Amygdala (tissue), 56 donors: ENCODE measurements around the gene RBMS3.

Experiments
- DNase-seq, 56 donors: peaks; one replicate each; lab custom pipeline; 2025; lab: John Stamatoyannopoulos, UW

RBMS3 gene

DNA sequence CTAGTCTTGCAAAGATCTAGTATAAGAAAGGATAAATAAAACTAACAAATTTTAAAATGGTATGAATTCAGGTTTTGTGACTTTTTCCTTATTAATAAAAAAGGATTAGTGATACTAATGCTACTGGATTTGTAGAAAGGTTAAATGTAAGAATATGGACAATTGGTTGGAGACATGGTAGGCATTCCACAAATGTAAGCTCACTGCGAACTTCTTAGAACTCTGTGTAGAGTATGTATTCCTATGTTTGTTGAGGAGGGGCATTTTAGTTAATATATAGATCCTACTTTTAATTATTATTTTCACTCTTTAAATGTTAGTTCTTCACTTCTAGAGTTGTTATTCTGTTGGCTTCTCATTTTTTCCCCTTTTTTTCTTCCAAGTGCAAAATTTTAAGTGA lies 414.3 kb downstream of the RBMS3 start:
- no peak for DNase-seq

DNA sequence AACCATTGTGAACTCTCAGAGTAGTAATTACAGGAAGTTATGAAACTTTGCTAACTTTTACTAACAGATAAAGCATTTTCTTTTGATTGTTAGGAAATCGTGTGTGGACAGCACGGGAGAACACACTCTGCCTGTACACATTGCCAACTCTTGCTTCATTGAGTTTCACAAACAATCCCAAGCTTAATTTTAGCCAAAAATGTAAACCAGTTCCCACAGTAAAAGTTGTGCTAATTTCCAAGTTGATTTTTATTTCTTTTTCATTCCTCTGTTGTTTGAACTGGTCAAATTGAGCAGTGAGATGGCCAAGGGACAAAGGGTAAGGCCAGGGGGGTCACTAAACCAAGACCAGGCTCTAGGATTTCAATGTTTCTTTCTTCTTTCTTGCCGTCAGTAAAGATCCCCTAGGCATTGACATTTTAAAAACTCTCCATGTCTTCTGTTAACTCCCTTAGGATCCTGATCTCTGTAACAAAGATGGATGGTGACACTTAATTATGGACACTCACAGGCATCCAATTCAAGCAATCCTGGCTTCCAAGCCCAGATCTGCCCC lies 414.9 kb downstream of the RBMS3 start:
- no peak for DNase-seq

DNA sequence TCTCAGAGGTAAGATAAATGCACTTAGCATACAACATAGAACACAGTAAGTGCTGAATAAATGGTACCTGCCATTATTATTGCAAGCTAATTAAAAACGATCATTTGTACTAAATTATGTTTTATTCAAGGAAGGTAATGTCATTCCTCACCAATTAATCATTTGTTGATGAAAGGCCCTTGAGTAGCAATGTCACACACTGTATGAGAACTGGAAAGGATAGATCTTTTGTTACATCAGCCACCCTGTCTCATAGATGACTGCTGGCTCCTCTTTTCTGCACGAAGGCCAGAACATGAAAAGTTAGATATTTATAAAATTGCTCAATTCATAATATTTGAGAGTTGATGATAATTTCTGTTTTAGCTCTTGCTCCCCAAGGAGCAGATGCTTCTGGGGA lies 415.4 kb downstream of the RBMS3 start:
- no peak for DNase-seq

- DNase-seq, result no peak
Observed at GRCh38 chr3:29697989-29698388, 417.1 kb downstream of the RBMS3 start.

DNA sequence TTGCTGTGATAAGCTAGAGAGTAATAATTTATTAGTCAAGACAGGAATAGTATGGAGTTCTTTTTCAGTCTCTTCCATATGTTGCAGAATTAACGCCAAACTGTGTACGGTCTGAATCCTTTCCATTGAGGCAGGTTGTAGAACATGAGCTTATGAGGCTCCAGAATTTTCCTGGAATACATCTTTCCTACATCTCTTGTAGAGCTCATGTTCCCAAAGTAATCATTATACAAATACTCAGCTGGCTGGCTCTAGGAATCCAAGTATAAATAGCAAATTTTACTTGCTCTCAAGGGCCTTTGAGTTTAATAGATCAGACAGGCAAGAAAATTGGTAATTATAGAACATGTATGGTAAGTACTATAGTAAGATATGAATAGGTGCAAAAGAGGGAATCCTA lies 419.4 kb downstream of the RBMS3 start:
- DNase-seq, result no peak

- DNase-seq, result no peak
Observed at GRCh38 chr3:29701326-29701983, 420.6 kb downstream of the RBMS3 start.

DNA sequence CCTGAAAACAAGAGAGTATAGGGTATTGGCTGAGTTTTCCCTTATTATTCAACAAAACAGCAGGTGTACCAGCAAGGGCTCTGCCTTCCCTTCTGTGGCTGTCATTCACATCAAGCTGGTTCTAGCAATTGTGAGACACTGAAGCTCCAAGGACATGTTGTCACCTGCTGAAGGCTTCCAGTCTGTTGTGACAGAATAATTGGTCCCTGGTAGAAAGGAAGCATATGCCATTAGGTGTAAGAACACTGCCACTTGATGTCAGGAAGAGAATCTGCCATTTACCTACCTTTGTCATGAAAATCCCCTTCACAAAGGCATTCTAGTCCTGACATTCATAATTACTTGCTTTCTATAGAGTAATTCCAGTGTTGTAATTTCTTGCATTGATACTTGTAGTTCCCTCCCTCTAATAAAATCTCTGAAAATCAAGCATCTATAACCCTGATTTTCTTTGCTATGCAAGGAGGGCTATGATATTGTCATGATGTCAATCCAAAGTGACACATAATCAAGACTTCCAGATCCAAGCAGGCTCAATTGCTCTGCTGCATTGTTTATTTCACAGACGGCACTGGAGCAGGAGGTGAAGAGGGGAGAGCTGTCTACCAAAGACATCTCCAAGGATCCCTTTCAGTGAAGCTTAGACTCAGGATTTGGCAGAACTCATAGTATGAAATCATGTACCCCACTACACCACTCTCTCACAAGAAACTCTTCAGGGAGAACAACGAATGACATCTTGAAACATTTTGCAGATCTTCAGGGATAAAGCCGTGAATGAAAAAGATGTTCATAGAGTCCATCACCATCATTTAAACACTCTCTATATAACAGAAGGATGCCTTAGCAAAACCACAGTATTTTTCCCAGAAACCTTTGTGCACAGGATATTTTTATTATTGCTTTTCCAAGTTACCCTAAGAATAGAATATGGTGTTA lies 425.3 kb downstream of the RBMS3 start:
- no peak for DNase-seq

DNA sequence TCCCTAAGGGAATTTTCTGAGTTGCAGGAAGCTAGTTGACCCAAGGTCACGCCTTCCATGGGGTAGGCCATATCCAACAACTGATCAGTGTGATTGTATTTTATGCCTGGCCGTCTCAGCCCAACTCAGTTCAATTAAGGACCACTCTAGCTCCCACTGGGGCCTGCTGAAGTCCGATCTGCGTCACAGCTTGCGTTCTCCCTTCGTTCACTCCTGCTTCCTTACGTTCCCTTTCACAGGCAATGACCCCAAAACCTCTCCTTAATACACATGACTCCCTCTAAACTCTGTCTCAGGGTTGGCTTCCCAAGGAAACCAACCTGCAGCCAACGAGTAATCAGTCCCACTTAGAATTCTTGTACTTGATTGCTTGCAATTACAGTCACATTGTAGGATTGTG lies 428.0 kb downstream of the RBMS3 start:
- DNase-seq, result no peak

DNA sequence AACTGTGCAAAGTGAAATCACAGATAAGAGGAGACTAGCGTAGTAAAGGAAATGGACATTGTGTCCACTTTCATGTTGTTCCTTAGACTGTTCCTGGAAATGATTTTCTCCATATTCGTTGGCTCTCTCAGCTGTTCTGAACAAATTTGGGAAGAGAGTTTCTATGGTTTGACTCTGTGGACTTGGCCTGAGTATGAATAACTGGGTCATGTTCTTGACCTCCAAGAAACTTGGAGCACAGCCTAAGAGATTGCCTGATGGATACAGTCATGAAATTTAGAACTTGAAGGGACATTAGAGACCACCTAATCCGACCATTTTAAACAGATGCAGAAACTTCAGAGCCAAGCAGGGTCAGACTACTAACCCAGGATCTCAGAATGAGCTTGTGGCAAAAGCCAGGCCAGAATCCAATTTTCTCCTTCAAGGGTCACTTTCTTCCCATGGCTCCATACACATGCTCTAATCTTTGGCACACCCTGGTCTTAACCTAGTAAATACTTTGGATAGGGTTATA lies 430.4 kb downstream of the RBMS3 start:
- DNase-seq, result no peak

DNA sequence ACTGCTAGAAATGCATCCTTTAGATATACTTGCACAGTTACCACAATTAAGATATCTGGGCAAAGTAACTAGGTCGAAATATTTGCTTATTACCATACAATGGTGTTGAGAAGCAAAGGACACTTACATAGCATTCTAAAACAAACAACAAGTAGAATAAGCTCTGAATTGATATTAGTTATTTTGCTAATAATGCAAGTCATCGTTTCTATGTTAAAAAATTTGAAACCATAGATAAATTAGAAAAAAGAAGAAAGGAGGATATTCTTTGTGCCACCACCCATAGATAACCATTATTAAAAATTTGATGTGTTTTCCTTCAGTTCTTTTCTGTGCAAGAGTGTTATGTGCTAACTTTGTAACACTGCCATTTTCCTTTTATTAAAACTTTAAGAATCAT lies 435.3 kb downstream of the RBMS3 start:
- no peak for DNase-seq

- no peak for DNase-seq
Observed at GRCh38 chr3:29718661-29719065, 437.8 kb downstream of the RBMS3 start.

DNA sequence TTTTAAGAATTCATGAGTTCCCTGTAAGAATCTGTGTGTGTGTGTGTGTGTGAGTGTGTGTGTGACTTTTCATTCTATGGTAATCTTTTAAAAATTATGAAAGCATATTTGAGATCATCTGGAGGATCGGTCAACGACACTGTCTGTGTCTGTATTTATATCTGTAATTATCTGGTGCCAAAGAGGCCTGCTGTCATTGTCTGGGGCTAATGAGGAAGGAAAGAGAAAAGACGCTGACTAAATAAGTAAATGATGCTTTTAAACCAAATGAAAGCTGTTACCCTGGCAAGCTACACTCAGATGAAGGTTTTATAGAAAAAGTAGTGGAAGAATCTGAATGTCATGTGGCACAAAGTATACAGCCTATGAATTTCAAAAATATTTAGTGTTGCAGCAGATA lies 439.8 kb downstream of the RBMS3 start:
- DNase-seq, result no peak

DNA sequence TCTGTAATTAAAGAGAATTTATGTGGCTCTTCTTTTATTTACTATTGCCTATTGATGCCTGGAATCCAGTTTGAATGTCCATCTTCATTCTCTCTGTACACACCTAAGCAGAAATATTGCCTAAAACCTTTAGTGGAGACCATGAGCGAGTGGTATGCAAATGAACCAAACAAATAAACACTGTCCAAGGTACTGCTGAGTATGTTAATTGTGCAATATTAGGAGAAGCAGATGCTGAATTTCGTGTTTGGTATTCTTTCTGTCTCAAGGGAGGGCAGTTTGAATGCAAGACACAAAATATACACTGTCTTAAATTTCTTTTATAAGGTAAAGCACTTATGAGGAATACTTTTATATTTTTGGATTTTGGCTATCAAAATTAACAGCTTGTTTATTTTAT lies 440.9 kb downstream of the RBMS3 start:
- no peak for DNase-seq

GRCh38 chr3:29731050-29731449 lies 450.2 kb downstream of the RBMS3 start:
- no peak for DNase-seq

GRCh38 chr3:29741231-29741630 lies 460.4 kb downstream of the RBMS3 start:
- no peak for DNase-seq

GRCh38 chr3:29745232-29745870 lies 464.5 kb downstream of the RBMS3 start:
- DNase-seq, result no peak

GRCh38 chr3:29746163-29746760 lies 465.4 kb downstream of the RBMS3 start:
- no peak for DNase-seq

DNA sequence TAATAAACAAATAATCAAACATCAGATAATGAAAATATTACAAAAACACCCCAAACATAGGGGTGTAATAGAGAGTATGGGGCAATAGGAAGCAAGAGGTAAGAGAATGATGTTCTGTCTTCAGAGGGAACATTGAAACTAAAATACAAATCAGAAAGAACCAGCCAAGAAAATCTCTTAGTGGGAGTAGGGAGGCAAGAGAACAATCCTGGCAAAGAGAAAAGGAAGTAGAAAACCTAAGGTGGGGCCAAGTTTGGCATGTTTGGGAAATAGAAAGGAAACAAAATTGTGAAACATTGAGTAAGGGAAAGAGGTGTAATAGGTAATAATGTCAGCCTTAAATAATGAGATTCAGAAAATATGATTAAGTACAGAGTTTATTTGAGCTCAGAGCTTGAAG lies 467.1 kb downstream of the RBMS3 start:
- DNase-seq, result no peak

- no peak for DNase-seq
Observed at GRCh38 chr3:29751647-29752314, 470.9 kb downstream of the RBMS3 start.

GRCh38 chr3:29754346-29754745 lies 473.5 kb downstream of the RBMS3 start:
- DNase-seq, result no peak
